Tibial artery (tissue), 4 donors: Measurements from ENCODE around the gene CELF1.

Source experiments
- DNase-seq, 2 donors: peaks; one replicate each; pipeline ENCODE4 v3.0.0-alpha.2; 2019
- H3K27ac ChIP-seq, 2 donors: fragments of 200-600 bp; sonication (generic) in 1 of 2; 1 replicate in 1 of 2; 2 replicates in 1 of 2; pipeline ENCODE4 v1.5.1; 2018 to 2019; ENCODE audit warnings: mild to moderate bottlenecking in 1 of 2
- H3K27me3 ChIP-seq, 2 donors: fragments of 200-600 bp; sonication (generic) in 1 of 2; one replicate each; pipeline versions ENCODE4 v1.5.1 to v1.6.0; 2016 to 2019
- H3K36me3 ChIP-seq, 3 donors: fragments of 200-600 bp; sonication (generic) in 2 of 3; one replicate each; pipeline ENCODE4 v1.5.1; 2016 to 2019; ENCODE audit warnings: mild to moderate bottlenecking in 2 of 3
- H3K4me1 ChIP-seq, 4 donors: fragments of 200-600 bp; sonication (generic) in 2 of 4; 1 replicate in 3 of 4; 2 replicates in 1 of 4; pipeline ENCODE4 v1.5.1; 2016 to 2019
- H3K4me3 ChIP-seq, 2 donors: fragments of 200-600 bp; sonication (generic) in 1 of 2; 1 replicate in 1 of 2; 2 replicates in 1 of 2; pipeline ENCODE4 v1.5.1; 2018 to 2019; ENCODE audit warnings: mild to moderate bottlenecking in 2 of 2
- H3K9me3 ChIP-seq, 3 donors: fragments of 200-600 bp; sonication (generic) in 1 of 3; one replicate each; pipeline ENCODE4 v1.5.1; 2016 to 2019
- CTCF ChIP-seq, 2 experiments: fragments of 200-600 bp in 1 of 2; fragments of 450-650 bp in 1 of 2; IDR thresholded peaks; one replicate each; pipeline ENCODE4 v1.5.1; 2017 to 2019; ENCODE audit warnings: antibody characterized with exemption in 2 of 2, mild to moderate bottlenecking in 1 of 2, moderate library complexity in 1 of 2
- intact Hi-C: fragments of 100-400 bp; cut with DNase I; formaldehyde crosslinking; loops from one replicate; pipeline ENCODE4 v1.15.0; 2023; ENCODE audit warnings: low total_unique reads

Gene CELF1

GRCh38 chr11:47593492-47593933 is 40.6 kb upstream of the CELF1 start:
- intact Hi-C loops, result no loop called here
- Histone ChIP-seq H3K9me3 (no peaks in the 10 kb centered on the region), H3K4me3 (no peak overlapping the region), H3K27me3 (peaks cover 0 to 73% of the 10 kb centered on the region in 2 donors), H3K36me3 (no peaks in the 10 kb centered on the region), H3K27ac (no peak overlapping the region), H3K4me1 (peaks cover 0 to 18% (median 12%) of the 10 kb centered on the region in 4 donors)
- DNase-seq, result no peak
- TF ChIP-seq CTCF (IDR thresholded peaks at IDR 0.05), result no peak

- H3K36me3 ChIP-seq, result no peaks in the 10 kb centered on the region
- no peak for TF ChIP-seq CTCF (IDR thresholded peaks at IDR 0.05)
- H3K4me1 ChIP-seq, result peaks cover 0 to 18% (median 12%) of the 10 kb centered on the region in 4 donors
- H3K27me3 ChIP-seq, result peaks cover 0 to 73% of the 10 kb centered on the region in 2 donors
- no peaks in the 10 kb centered on the region for H3K9me3 ChIP-seq
- H3K4me3 ChIP-seq, result no peak overlapping the region
- DNase-seq, result no peak
- no peak overlapping the region for H3K27ac ChIP-seq
- intact Hi-C loops, result no loop called here
Observed at GRCh38 chr11:47592970-47593369, 40.0 kb upstream of the CELF1 start.

DNA sequence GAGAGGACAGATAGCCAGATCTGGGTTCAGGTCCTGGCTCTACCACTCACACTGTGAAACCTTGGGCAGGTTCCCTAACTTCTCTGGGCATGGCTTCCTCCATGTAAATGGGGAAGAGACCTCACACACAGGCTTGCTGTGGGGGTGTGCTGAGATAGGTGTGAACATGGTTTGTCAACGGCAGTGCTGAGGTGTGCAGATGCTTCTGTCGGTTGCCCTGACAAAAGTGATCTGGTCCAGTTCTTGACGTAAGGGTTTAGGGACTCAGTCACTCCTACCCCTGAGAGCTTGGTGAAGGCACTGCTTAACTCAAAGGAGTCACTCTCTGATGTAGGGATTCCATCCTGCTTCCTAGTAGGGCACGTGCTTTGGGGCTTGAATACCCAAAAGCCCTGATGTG is 39.3 kb upstream of the CELF1 start:
- H3K27me3 ChIP-seq, result peaks cover 0 to 69% of the 10 kb centered on the region in 2 donors
- no peak overlapping the region for H3K4me3 ChIP-seq
- H3K9me3 ChIP-seq, result no peaks in the 10 kb centered on the region
- peaks cover 0 to 18% (median 12%) of the 10 kb centered on the region in 4 donors for H3K4me1 ChIP-seq
- no peak for TF ChIP-seq CTCF (IDR thresholded peaks at IDR 0.05)
- H3K36me3 ChIP-seq, result no peaks in the 10 kb centered on the region
- DNase-seq, result no peak
- intact Hi-C loops, result no loop called here
- no peak overlapping the region for H3K27ac ChIP-seq

DNA sequence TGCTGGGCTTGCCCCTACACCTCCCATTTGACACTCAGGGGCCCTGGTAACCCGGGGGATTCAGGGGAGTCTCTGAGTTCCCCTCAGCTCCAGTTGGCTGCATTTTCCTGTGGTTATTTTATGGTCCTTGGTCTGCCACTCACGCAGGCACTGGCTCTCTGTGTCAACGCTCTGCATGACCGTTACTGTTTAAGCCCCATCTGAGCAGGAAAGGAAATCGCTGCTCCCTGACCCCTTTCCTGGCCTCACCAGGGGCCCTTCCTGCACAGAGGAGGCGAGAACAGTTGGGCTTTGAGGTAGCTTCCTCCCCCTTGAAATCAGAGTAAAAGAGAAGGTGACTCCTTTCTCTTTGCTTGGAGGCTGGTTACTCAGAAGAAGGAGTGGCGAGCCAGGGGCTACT is 38.8 kb upstream of the CELF1 start:
- Histone ChIP-seq H3K9me3 (no peaks in the 10 kb centered on the region), H3K4me3 (no peak overlapping the region), H3K36me3 (no peaks in the 10 kb centered on the region), H3K27ac (no peak overlapping the region), H3K4me1 (peaks cover 0 to 18% (median 12%) of the 10 kb centered on the region in 4 donors), H3K27me3 (peaks cover 0 to 69% of the 10 kb centered on the region in 2 donors)
- intact Hi-C loops, result no loop called here
- TF ChIP-seq CTCF (IDR thresholded peaks at IDR 0.05), result no peak
- DNase-seq, result no peak

- Histone ChIP-seq H3K4me1 (peaks cover 0 to 18% (median 12%) of the 10 kb centered on the region in 4 donors), H3K9me3 (no peaks in the 10 kb centered on the region), H3K27ac (no peak overlapping the region), H3K36me3 (peaks cover 0 to 9% (median under 1%) of the 10 kb centered on the region in 3 donors), H3K27me3 (peaks cover 0 to 59% of the 10 kb centered on the region in 2 donors), H3K4me3 (peak overlapping the region in 1 of 2 donors; percentile 17)
- intact Hi-C loops, result no loop called here
- no peak for TF ChIP-seq CTCF (IDR thresholded peaks at IDR 0.05)
- no peak for DNase-seq
Observed at GRCh38 chr11:47589977-47590861, 37.3 kb upstream of the CELF1 start.
